Vagina (tissue), 2 donors: ENCODE data around the gene STING1.
"Not testable (repeated sequence)": the region's sequence is repeated elsewhere in the genome, so short reads cannot be mapped to it uniquely, and the experiment has no call there.

ENCODE experiments used
- POLR2A ChIP-seq, 2 donors: fragments of 450-650 bp; IDR thresholded peaks; one replicate each; pipeline ENCODE4 v1.6.1; 2017; ENCODE audit warnings: antibody characterized with exemption in 2 of 2, mild to moderate bottlenecking in 2 of 2, moderate library complexity in 2 of 2
- POLR2AphosphoS5 ChIP-seq, 2 donors: sonication (generic); formaldehyde crosslinking; IDR thresholded peaks; one replicate each; pipeline ENCODE4 v1.9.0; 2017; ENCODE audit warnings: antibody characterized with exemption in 2 of 2, mild to moderate bottlenecking in 2 of 2, low read depth in 1 of 2; ENCODE audit not compliant: insufficient read depth in 1 of 2
- TF ChIP-seq, protein P1 (sequence below), 3 experiments: fragments of 450-650 bp in 2 of 3; fragments of 200-600 bp in 1 of 3; sonication (generic) in 1 of 3; IDR thresholded peaks; one replicate each; pipeline ENCODE4 v1.5.1; 2017 to 2019; ENCODE audit warnings: antibody characterized with exemption in 3 of 3, mild to moderate bottlenecking in 2 of 3, moderate library complexity in 2 of 3

DNA sequence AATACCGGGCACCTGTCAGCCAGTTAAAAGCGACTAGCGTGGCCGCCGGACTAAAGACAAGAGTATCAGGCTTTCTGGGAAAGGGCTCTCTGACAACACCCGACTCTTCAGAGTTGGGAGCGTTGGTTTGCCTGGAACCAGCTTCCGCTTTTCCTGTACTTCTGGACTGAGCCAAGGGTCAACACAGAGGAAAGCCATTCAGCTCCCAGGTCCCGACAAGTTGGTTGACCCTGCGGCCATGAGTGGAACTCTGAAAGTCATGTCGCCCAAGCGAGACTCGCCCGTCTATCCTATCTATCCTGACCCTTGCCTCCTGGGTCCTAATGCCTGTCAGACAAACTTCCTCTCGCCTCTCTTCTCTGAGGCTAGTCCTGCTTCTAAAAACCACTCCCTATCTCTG lies 21.3 kb upstream of the STING1 start:
- TF ChIP-seq, protein P1, sequence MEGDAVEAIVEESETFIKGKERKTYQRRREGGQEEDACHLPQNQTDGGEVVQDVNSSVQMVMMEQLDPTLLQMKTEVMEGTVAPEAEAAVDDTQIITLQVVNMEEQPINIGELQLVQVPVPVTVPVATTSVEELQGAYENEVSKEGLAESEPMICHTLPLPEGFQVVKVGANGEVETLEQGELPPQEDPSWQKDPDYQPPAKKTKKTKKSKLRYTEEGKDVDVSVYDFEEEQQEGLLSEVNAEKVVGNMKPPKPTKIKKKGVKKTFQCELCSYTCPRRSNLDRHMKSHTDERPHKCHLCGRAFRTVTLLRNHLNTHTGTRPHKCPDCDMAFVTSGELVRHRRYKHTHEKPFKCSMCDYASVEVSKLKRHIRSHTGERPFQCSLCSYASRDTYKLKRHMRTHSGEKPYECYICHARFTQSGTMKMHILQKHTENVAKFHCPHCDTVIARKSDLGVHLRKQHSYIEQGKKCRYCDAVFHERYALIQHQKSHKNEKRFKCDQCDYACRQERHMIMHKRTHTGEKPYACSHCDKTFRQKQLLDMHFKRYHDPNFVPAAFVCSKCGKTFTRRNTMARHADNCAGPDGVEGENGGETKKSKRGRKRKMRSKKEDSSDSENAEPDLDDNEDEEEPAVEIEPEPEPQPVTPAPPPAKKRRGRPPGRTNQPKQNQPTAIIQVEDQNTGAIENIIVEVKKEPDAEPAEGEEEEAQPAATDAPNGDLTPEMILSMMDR (IDR thresholded peaks at IDR 0.05) = not testable (repeated sequence)
- TF ChIP-seq POLR2A (IDR thresholded peaks at IDR 0.05); POLR2AphosphoS5 (IDR thresholded peaks at IDR 0.05; ENCODE audit: insufficient read depth in 1 of 2, low read depth in 1 of 2): not testable (repeated sequence)
